Prostate gland (tissue), 2 donors: ENCODE measurements around the gene SIAE. TPM values are rescaled to one million over a fixed set of nuclear protein-coding genes. Genes with fewer than 3 reads are reported as not detected.

ENCODE experiments used
- DNase-seq: peaks from one replicate; pipeline ENCODE4 v3.0.0-alpha.2; 2019; ENCODE audit warnings: low spot score
- H3K27ac ChIP-seq, 2 donors: fragments of 200-600 bp; sonication (generic); 2 replicates each; pipeline ENCODE4 v1.5.1; 2017 to 2019
- H3K27me3 ChIP-seq: fragments of 200-600 bp; sonication (generic); replicated peaks from 2 replicates; pipeline ENCODE4 v1.5.1; 2019; ENCODE audit not compliant: insufficient read depth
- H3K36me3 ChIP-seq, 2 donors: fragments of 200-600 bp; sonication (generic); 1 replicate in 1 of 2; 2 replicates in 1 of 2; pipeline versions ENCODE4 v1.5.1 to v1.8.1; 2017 to 2019
- H3K4me1 ChIP-seq: fragments of 200-600 bp; sonication (generic); replicated peaks from 2 replicates; pipeline ENCODE4 v1.5.1; 2019
- H3K4me3 ChIP-seq, 2 donors: fragments of 200-600 bp; sonication (generic); 2 replicates each; pipeline ENCODE4 v1.5.1; 2017 to 2019
- H3K9me3 ChIP-seq: fragments of 200-600 bp; sonication (generic); 2 replicates; pipeline ENCODE4 v1.5.1; 2017
- POLR2A ChIP-seq: fragments of 450-650 bp; IDR thresholded peaks from one replicate; pipeline ENCODE4 v1.6.1; 2016; ENCODE audit warnings: antibody characterized with exemption, mild to moderate bottlenecking
- POLR2AphosphoS5 ChIP-seq: sonication (generic); formaldehyde crosslinking; IDR thresholded peaks from one replicate; pipeline ENCODE4 v1.6.1; 2017; ENCODE audit warnings: antibody characterized with exemption
- WGBS: methylation state at CpG from one replicate; pipeline ENCODE4 v1.1.5; 2018; 5-methylcytosine and 5-hydroxymethylcytosine counted together
- intact Hi-C: fragments of 100-400 bp; cut with DNase I; formaldehyde crosslinking; loops from one replicate; pipeline ENCODE4 v1.14.2; 2022
- total RNA-seq, 2 donors: library from RNA; depleted of rRNA; stranded (reverse); fragments of >200 nt; gene quantifications; one replicate each; pipeline ENCODE4 v1.1.0, GENCODE V29; 2016
- TF ChIP-seq, protein P1 (sequence below), 4 experiments: fragments of 200-600 bp in 2 of 4; fragments of 450-650 bp in 2 of 4; sonication (generic) in 2 of 4; IDR thresholded peaks; 1 replicate in 3 of 4; 2 replicates in 1 of 4; pipeline ENCODE4 v1.5.1; 2016 to 2019; ENCODE audit warnings: antibody characterized with exemption in 4 of 4, mild to moderate bottlenecking in 2 of 4, moderate library complexity in 2 of 4

Gene SIAE
- total RNA-seq, 2 donors from 2014 or later = 20.4 to 30.1 TPM

- TF ChIP-seq, protein P1, sequence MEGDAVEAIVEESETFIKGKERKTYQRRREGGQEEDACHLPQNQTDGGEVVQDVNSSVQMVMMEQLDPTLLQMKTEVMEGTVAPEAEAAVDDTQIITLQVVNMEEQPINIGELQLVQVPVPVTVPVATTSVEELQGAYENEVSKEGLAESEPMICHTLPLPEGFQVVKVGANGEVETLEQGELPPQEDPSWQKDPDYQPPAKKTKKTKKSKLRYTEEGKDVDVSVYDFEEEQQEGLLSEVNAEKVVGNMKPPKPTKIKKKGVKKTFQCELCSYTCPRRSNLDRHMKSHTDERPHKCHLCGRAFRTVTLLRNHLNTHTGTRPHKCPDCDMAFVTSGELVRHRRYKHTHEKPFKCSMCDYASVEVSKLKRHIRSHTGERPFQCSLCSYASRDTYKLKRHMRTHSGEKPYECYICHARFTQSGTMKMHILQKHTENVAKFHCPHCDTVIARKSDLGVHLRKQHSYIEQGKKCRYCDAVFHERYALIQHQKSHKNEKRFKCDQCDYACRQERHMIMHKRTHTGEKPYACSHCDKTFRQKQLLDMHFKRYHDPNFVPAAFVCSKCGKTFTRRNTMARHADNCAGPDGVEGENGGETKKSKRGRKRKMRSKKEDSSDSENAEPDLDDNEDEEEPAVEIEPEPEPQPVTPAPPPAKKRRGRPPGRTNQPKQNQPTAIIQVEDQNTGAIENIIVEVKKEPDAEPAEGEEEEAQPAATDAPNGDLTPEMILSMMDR (IDR thresholded peaks at IDR 0.05) = no peak
- TF ChIP-seq POLR2A = no peak
- TF ChIP-seq POLR2AphosphoS5 = no peak
- no peaks in the 10 kb centered on the region for H3K9me3 ChIP-seq
- 62% methylated on average over 3 of the region's 3 CpGs for WGBS
Observed at GRCh38 chr11:124670732-124671131, 2.8 kb downstream of the SIAE start.

DNA sequence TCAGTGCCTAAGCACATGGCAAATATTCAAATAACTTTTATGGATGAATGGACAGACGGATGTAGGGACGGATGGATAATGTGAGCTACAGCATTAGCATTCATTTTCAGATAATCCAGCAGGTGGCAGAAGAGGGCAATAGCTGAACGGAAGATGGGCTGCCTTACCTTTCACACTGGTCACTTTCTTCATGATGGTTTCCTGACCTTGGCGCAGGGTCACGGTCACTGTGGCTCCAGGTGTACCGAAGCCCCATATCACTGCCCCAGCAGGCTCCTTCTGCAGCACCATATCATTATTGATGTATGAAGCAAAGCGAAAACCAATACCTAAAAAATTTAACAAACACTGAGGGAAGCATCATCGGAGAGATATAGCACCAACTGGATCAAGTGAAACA lies 4.3 kb downstream of the SIAE start:
- intact Hi-C loops = loop anchor here (2.0 kb wide), 1 partner anchor 168 kb away; no protein-coding TSS in a partner anchor
- TF ChIP-seq POLR2AphosphoS5 (peak; percentile 19), POLR2A (no peak)
- TF ChIP-seq, protein P1 (IDR thresholded peaks at IDR 0.05) = peak; percentile 65 to 82 (median 74)
- 19% methylated on average over 8 of the region's 8 CpGs for WGBS
- Histone ChIP-seq H3K4me1 (no peaks in the 10 kb centered on the region), H3K4me3 (no peak overlapping the region), H3K27me3 (no peaks in the 10 kb centered on the region), H3K27ac (no peak overlapping the region), H3K9me3 (no peaks in the 10 kb centered on the region), H3K36me3 (no peaks in the 10 kb centered on the region)
- peak; percentile 48 for DNase-seq

More at GRCh38 chr11:124670732-124671131, 2.8 kb downstream of the SIAE start:
- Histone ChIP-seq H3K4me1 (peaks cover 3% of the 10 kb centered on the region), H3K4me3 (no peak overlapping the region), H3K36me3 (no peaks in the 10 kb centered on the region), H3K27me3 (no peaks in the 10 kb centered on the region), H3K27ac (no peak overlapping the region)
- no peak for DNase-seq
- intact Hi-C loops = no loop called here

- intact Hi-C loops = no loop called here
- no peaks in the 10 kb centered on the region for H3K36me3 ChIP-seq
- no peak for DNase-seq
- H3K27me3 ChIP-seq = no peaks in the 10 kb centered on the region
- no peak overlapping the region for H3K4me3 ChIP-seq
- H3K9me3 ChIP-seq = no peaks in the 10 kb centered on the region
- 97% methylated on average over 3 of the region's 3 CpGs for WGBS
- H3K4me1 ChIP-seq = no peaks in the 10 kb centered on the region
- H3K27ac ChIP-seq = no peak overlapping the region
- TF ChIP-seq POLR2A = no peak
- no peak for TF ChIP-seq POLR2AphosphoS5
- TF ChIP-seq, protein P1 (IDR thresholded peaks at IDR 0.05) = no peak
Observed at GRCh38 chr11:124667601-124668000, 5.9 kb downstream of the SIAE start.

- intact Hi-C loops = no loop called here
Observed at GRCh38 chr11:124663861-124664260, 9.7 kb downstream of the SIAE start.

DNA sequence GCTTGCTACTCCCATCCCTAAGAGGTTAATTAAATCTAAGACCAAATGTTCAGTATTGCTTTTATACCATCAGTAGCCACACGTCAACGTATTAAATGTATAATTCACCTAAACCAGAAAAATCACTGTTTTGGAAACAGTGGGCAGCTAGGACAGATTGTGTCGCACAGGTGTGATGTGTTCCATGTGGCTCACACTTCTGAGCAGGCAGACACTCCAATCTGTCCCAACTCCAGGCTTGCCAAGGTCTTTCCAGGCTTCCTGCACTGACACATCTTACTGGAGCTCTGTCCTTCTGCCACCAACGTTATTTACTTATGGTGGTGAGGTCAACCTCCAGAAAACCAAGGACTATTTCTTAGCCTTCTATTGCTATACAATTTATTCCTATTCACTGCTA lies 11.4 kb downstream of the SIAE start:
- no peaks in the 10 kb centered on the region for H3K4me1 ChIP-seq
- H3K9me3 ChIP-seq = no peaks in the 10 kb centered on the region
- H3K27ac ChIP-seq = no peak overlapping the region
- H3K36me3 ChIP-seq = no peaks in the 10 kb centered on the region
- TF ChIP-seq POLR2A = no peak
- TF ChIP-seq, protein P1 (IDR thresholded peaks at IDR 0.05) = no peak
- no peak for TF ChIP-seq POLR2AphosphoS5
- DNase-seq = no peak
- intact Hi-C loops = no loop called here
- WGBS = 90% methylated on average over 4 of the region's 4 CpGs
- H3K4me3 ChIP-seq = no peak overlapping the region
- H3K27me3 ChIP-seq = no peaks in the 10 kb centered on the region

More at GRCh38 chr11:124663861-124664260, 9.7 kb downstream of the SIAE start:
- Histone ChIP-seq H3K36me3 (no peaks in the 10 kb centered on the region), H3K27me3 (no peaks in the 10 kb centered on the region), H3K4me1 (no peaks in the 10 kb centered on the region), H3K27ac (no peak overlapping the region), H3K4me3 (no peak overlapping the region), H3K9me3 (no peaks in the 10 kb centered on the region)
- DNase-seq = no peak
- WGBS = 95% methylated on average over 2 of the region's 2 CpGs
- TF ChIP-seq, protein P1 (IDR thresholded peaks at IDR 0.05) = no peak
- TF ChIP-seq POLR2AphosphoS5 (no peak), POLR2A (no peak)
